GM23338 (cell line): ENCODE data around the gene EYA2. TPM values are rescaled to one million over a fixed set of nuclear protein-coding genes. Genes with fewer than 3 reads are reported as not detected.

ENCODE experiments used
- ATAC-seq: fragments of 200-7000 bp; cut with Tn5 transposase; 3 replicates; pipeline ENCODE4 v1.9.1; 2020
- DNase-seq: peaks from one replicate; pipeline ENCODE4 v3.0.0-alpha.2; 2015; ENCODE audit warnings: low spot score
- H2AFZ ChIP-seq: fragments of 200-600 bp; sonication (generic); 2 replicates; pipeline ENCODE4 v1.8.0; 2016; ENCODE audit warnings: antibody characterized with exemption, mild to moderate bottlenecking, moderate library complexity
- H3F3A ChIP-seq: fragments of 200-600 bp; sonication (generic); replicated peaks from 2 replicates; pipeline ENCODE4 v1.8.0; 2017; ENCODE audit warnings: antibody characterized with exemption, mixed run types, low read depth
- H3K27ac ChIP-seq: fragments of 200-600 bp; sonication (generic); 2 replicates; pipeline ENCODE4 v1.6.1; 2016; ENCODE audit warnings: low read depth
- H3K27me3 ChIP-seq: fragments of 200-600 bp; sonication (generic); 2 replicates; pipeline ENCODE4 v1.8.0; 2016; ENCODE audit warnings: mild to moderate bottlenecking, mixed run types, moderate library complexity; ENCODE audit not compliant: insufficient read depth
- H3K36me3 ChIP-seq: fragments of 200-600 bp; sonication (generic); 2 replicates; pipeline ENCODE4 v1.8.0; 2016; ENCODE audit warnings: mild to moderate bottlenecking; ENCODE audit not compliant: insufficient read depth
- H3K4me1 ChIP-seq: fragments of 200-600 bp; sonication (generic); 2 replicates; pipeline ENCODE4 v1.8.0; 2016; ENCODE audit warnings: mild to moderate bottlenecking, moderate library complexity; ENCODE audit not compliant: insufficient read depth
- H3K4me2 ChIP-seq: fragments of 200-600 bp; sonication (generic); 2 replicates; pipeline ENCODE4 v1.7.1; 2017; ENCODE audit warnings: mixed run types
- H3K4me3 ChIP-seq: fragments of 200-600 bp; sonication (generic); 2 replicates; pipeline ENCODE4 v1.6.1; 2016; ENCODE audit warnings: mixed run types
- H3K79me2 ChIP-seq: fragments of 200-600 bp; sonication (generic); replicated peaks from 2 replicates; pipeline ENCODE4 v1.8.0; 2017; ENCODE audit warnings: mild to moderate bottlenecking; ENCODE audit not compliant: insufficient read depth
- H3K9me2 ChIP-seq: fragments of 200-600 bp; sonication (generic); 2 replicates; pipeline ENCODE4 v1.8.0; 2017; ENCODE audit not compliant: insufficient read depth
- H4K20me1 ChIP-seq: fragments of 200-600 bp; sonication (generic); replicated peaks from 2 replicates; pipeline ENCODE4 v1.8.0; 2017; ENCODE audit warnings: mild to moderate bottlenecking; ENCODE audit not compliant: insufficient read depth
- H3K27ac Mint-ChIP-seq: 2 replicates; pipeline ENCODE4 v1.8.0; 2020; ENCODE audit warnings: inconsistent platforms, mild to moderate bottlenecking, moderate library complexity, mixed read lengths
- H3K27me3 Mint-ChIP-seq: 3 replicates; pipeline ENCODE4 v1.8.0; 2022; ENCODE audit warnings: low read depth, mild to moderate bottlenecking, moderate library complexity, mixed read lengths, inconsistent platforms; ENCODE audit not compliant: insufficient read depth, poor library complexity
- H3K36me3 Mint-ChIP-seq: 3 replicates; pipeline ENCODE4 v1.8.0; 2021; ENCODE audit warnings: low read depth, mild to moderate bottlenecking, inconsistent platforms, moderate library complexity, mixed read lengths
- H3K4me1 Mint-ChIP-seq: 3 replicates; pipeline ENCODE4 v1.8.0; 2020; ENCODE audit warnings: mild to moderate bottlenecking, inconsistent platforms, mixed read lengths
- H3K4me3 Mint-ChIP-seq: 3 replicates; pipeline ENCODE4 v1.8.0; 2021; ENCODE audit warnings: moderate library complexity, mild to moderate bottlenecking, inconsistent platforms, mixed read lengths
- H3K9me3 Mint-ChIP-seq: 3 replicates; pipeline ENCODE4 v1.8.0; 2020; ENCODE audit warnings: moderate library complexity, mild to moderate bottlenecking, inconsistent platforms, mixed read lengths
- CREB1 ChIP-seq: fragments of 250-450 bp; sonication (Bioruptor Pico); IDR thresholded peaks from 2 replicates; pipeline ENCODE4 v1.5.0; 2020; ENCODE audit warnings: low read depth, mild to moderate bottlenecking, moderate library complexity
- CTCF ChIP-seq, 2 experiments: fragments of 200-600 bp in 1 of 2; sonication (generic) in 1 of 2; conservative IDR thresholded peaks; 2 replicates each; pipeline versions ENCODE4 v1.5.1 to v1.6.1; 2016 to 2017; ENCODE audit warnings: antibody characterized with exemption in 2 of 2, low read depth in 2 of 2, mild to moderate bottlenecking in 2 of 2, moderate library complexity in 1 of 2
- ETS1 ChIP-seq: IDR thresholded peaks from 2 replicates; pipeline ENCODE4 v1.6.1; 2016; ENCODE audit warnings: antibody characterized with exemption
- EZH2 ChIP-seq: fragments of 200-600 bp; sonication (generic); IDR thresholded peaks from one replicate; pipeline ENCODE4 v1.8.0; 2017; ENCODE audit warnings: antibody characterized with exemption, mild to moderate bottlenecking, low read depth; ENCODE audit not compliant: unreplicated experiment
- EZH2phosphoT487 ChIP-seq: fragments of 200-600 bp; sonication (generic); IDR thresholded peaks from one replicate; pipeline ENCODE4 v1.8.1; 2018; ENCODE audit warnings: antibody characterized with exemption; ENCODE audit not compliant: unreplicated experiment
- JUNB ChIP-seq: IDR thresholded peaks from one replicate; pipeline ENCODE4 v1.6.1; 2016; ENCODE audit warnings: antibody characterized with exemption; ENCODE audit not compliant: unreplicated experiment
- NANOG ChIP-seq: IDR thresholded peaks from 2 replicates; pipeline ENCODE4 v1.6.1; 2016; ENCODE audit warnings: antibody characterized with exemption, borderline replicate concordance
- POLR2AphosphoS5 ChIP-seq: IDR thresholded peaks from 2 replicates; pipeline ENCODE4 v1.6.1; 2016; ENCODE audit warnings: antibody characterized with exemption, low read depth
- REST ChIP-seq: IDR thresholded peaks from one replicate; pipeline ENCODE4 v1.6.1; 2018; ENCODE audit warnings: antibody characterized with exemption; ENCODE audit not compliant: unreplicated experiment
- STAT1 ChIP-seq: IDR thresholded peaks from one replicate; pipeline ENCODE4 v1.6.1; 2016; ENCODE audit warnings: antibody characterized with exemption; ENCODE audit not compliant: unreplicated experiment
- ZNF114 ChIP-seq: fragments of 250-450 bp; sonication (Bioruptor Pico); IDR thresholded peaks from 2 replicates; pipeline ENCODE4 v1.5.0; 2020; ENCODE audit warnings: mild to moderate bottlenecking, moderate library complexity
- ZNF331 ChIP-seq: fragments of 250-450 bp; sonication (Bioruptor Pico); IDR thresholded peaks from 2 replicates; pipeline ENCODE4 v1.5.0; 2020; ENCODE audit warnings: low read depth, mild to moderate bottlenecking, moderate library complexity
- ZNF462 ChIP-seq: fragments of 250-450 bp; sonication (Bioruptor Pico); IDR thresholded peaks from 2 replicates; pipeline ENCODE4 v1.5.0; 2020; ENCODE audit warnings: mild to moderate bottlenecking, moderate library complexity
- polyA plus RNA-seq: library from polyadenylated mRNA; unstranded; fragments of >200 nt; fragmentation: Nextera tagmentation; extraction: Ambion mirVana; gene quantifications from 2 replicates; pipeline ENCODE4 v1.2.1, GENCODE V29; 2016
- total RNA-seq: library from RNA; depleted of rRNA; stranded (reverse); fragments of >200 nt; shearing (Covaris generic); gene quantifications from 2 replicates; pipeline ENCODE4 v1.2.3, GENCODE V29; 2014

Gene EYA2
- total and polyA plus RNA-seq, 2 experiments from 2014 or later: 0.50 to 0.56 TPM

- Histone ChIP-seq H3K79me2 (no peaks in the 10 kb centered on the region), H2AFZ (no peak overlapping the region), H3K27ac (no peak overlapping the region), H3K4me1 (peaks cover 7% of the 10 kb centered on the region; the same call in 1 of the 2 replicates), H4K20me1 (no peaks in the 10 kb centered on the region), H3K36me3 (no peaks in the 10 kb centered on the region), H3F3A (0 out of 2 replicates have a peak, but pooled peaks cover 3% of the 10 kb centered on the region), H3K9me2 (no peaks in the 10 kb centered on the region), H3K27me3 (no peaks in the 10 kb centered on the region), H3K4me3 (no peak overlapping the region), H3K4me2 (no peak overlapping the region)
- no peak for TF ChIP-seq CREB1 (CRISPR knock-in tag)
- TF ChIP-seq REST: no peak
- no peak for TF ChIP-seq POLR2AphosphoS5
- no peak for TF ChIP-seq CTCF (conservative IDR thresholded peaks at IDR 0.05; ENCODE audit: low read depth in 2 of 2)
- no peak for TF ChIP-seq ZNF114 (CRISPR knock-in tag)
- TF ChIP-seq ZNF331 (CRISPR knock-in tag): no peak
- TF ChIP-seq EZH2: no peak
- TF ChIP-seq ZNF462: no peak
- TF ChIP-seq JUNB: no peak
- TF ChIP-seq NANOG: no peak
- TF ChIP-seq STAT1: no peak
- TF ChIP-seq ETS1: no peak
- no peak for TF ChIP-seq EZH2phosphoT487
- no peaks in the 10 kb centered on the region; the same call in 1 of the 3 replicates for H3K36me3 Mint-ChIP-seq
- DNase-seq (no peak), ATAC-seq (no peak)
- no peak overlapping the region for H3K4me3 Mint-ChIP-seq
- peaks cover 7% of the 10 kb centered on the region for H3K27me3 Mint-ChIP-seq
- H3K4me1 Mint-ChIP-seq: peaks cover 12% of the 10 kb centered on the region
- H3K9me3 Mint-ChIP-seq: peaks cover 10% of the 10 kb centered on the region
- H3K27ac Mint-ChIP-seq: no peak overlapping the region
Measured at GRCh38 chr20:46987001-46987400, 92.4 kb downstream of the EYA2 start.
